Activated T-helper 1 cell treated with anti-CD3 and anti-CD28 coated beads, Interleukin-12 subunit alpha, Interleukin-12 subunit beta, Interleukin-2, Interleukin-4 antibody, amounts not matched to agents 30 ng/mL and 10 ng/mL and 1 ng/mL, durations not matched to agents 14 hours and 24 hours and 36 hours (primary cell): ENCODE data around the gene SUSD5. TPM values are rescaled to one million over a fixed set of nuclear protein-coding genes. Genes with fewer than 3 reads are reported as not detected.
A peak's percentile ranks its signal among the peaks of the same experiment; 100 is the strongest.
"Not testable (repeated sequence)": the region's sequence is repeated elsewhere in the genome, so short reads cannot be mapped to it uniquely, and the experiment has no call there.

Source experiments
- DNase-seq: peaks from one replicate; pipeline ENCODE4 v3.0.0; 2021; ENCODE audit warnings: low spot score
- H3K27ac Mint-ChIP-seq: one replicate; pipeline ENCODE4 v1.8.0; 2021; ENCODE audit warnings: mild to moderate bottlenecking, mixed read lengths
- H3K27me3 Mint-ChIP-seq: one replicate; pipeline ENCODE4 v1.8.0; 2022; ENCODE audit warnings: mild to moderate bottlenecking, moderate library complexity, mixed read lengths; ENCODE audit not compliant: insufficient read depth
- H3K36me3 Mint-ChIP-seq: one replicate; pipeline ENCODE4 v1.8.0; 2021; ENCODE audit warnings: low read depth, mixed read lengths
- H3K4me1 Mint-ChIP-seq: one replicate; pipeline ENCODE4 v1.8.0; 2021; ENCODE audit warnings: low read depth, mixed read lengths
- H3K4me3 Mint-ChIP-seq: one replicate; pipeline ENCODE4 v1.8.0; 2021; ENCODE audit warnings: mild to moderate bottlenecking, moderate library complexity, mixed read lengths
- H3K9me3 Mint-ChIP-seq: one replicate; pipeline ENCODE4 v1.8.0; 2021; ENCODE audit warnings: mixed read lengths
- intact Hi-C: fragments of 100-400 bp; cut with micrococcal nuclease; formaldehyde crosslinking; loops from one replicate; pipeline ENCODE4 v1.15.1; 2024
- total RNA-seq: library from RNA; stranded (reverse); gene quantifications from 2 replicates; pipeline ENCODE4 v1.2.3, GENCODE V29; 2022

Gene SUSD5
- total RNA-seq, 1 donor from 2014 or later = not detected

DNA sequence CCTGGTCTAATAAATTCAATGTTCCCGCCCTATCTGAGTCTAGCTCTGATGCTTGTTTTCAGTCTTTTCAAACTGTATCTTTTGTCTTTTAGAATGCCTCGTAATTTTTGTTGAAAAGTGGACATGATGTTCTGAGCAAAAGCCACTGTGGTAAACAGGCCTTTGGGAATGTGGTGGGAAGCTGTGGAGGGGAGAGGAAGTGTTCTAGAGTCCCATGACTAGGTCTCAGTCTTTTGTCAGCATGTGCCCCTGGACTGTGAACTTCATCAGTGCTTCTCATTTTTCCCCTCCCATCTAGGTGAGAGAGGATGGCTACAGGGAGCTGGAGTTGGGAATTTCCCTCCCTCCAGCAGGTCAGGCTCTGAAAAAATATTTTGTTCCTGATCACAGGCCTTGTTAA lies 33.7 kb downstream of the SUSD5 start:
- DNase-seq = no peak
- H3K4me3 Mint-ChIP-seq = no peak overlapping the region
- no peaks in the 10 kb centered on the region for H3K9me3 Mint-ChIP-seq
- intact Hi-C loops = no loop called here
- H3K27ac Mint-ChIP-seq = no peak overlapping the region
- H3K36me3 Mint-ChIP-seq = no peaks in the 10 kb centered on the region
- no peaks in the 10 kb centered on the region for H3K4me1 Mint-ChIP-seq
- H3K27me3 Mint-ChIP-seq = peaks cover 6% of the 10 kb centered on the region

DNA sequence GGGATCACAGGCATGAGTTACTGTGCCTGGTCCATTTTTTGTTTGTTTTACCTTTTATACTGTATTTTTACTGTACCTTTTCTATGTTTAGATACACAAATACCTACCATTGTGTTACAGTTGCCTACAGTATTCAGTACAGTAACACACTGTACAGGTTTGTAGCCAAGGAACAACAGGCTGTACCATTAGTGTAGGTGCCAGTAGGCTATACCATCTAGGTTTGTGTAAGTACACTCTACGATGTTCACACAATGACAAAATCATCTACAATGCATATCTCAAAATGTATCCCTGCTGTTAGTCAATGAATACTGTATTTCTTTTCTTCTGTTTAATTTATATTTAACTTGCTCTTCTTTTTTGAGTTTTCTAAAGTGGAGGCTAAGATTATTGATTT lies 37.0 kb downstream of the SUSD5 start:
- H3K4me1 Mint-ChIP-seq, DNase-seq, H3K27ac Mint-ChIP-seq, H3K4me3 Mint-ChIP-seq, intact Hi-C loops, H3K9me3 Mint-ChIP-seq, H3K27me3 Mint-ChIP-seq, H3K36me3 Mint-ChIP-seq: not testable (repeated sequence)

DNA sequence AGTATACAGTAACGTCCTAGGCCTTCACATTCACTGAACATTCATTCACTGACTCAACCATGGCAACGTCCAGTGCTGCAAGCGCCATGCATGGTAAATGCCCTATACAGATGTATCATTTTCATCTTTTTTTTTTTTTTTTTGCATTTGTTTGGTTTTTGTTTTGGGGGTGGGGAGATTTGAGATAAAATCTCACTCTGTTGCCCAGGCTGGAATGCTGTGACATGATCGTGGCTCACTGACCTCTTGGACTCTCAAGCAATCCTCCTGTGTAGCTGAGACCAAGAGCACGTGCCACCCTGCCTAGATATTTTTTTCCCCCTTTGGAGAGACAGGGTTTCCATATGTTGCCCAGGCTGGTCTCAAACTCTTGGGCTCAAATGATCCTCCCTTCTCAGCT lies 37.4 kb downstream of the SUSD5 start:
- no peaks in the 10 kb centered on the region for H3K36me3 Mint-ChIP-seq
- H3K4me3 Mint-ChIP-seq = no peak overlapping the region
- intact Hi-C loops = no loop called here
- H3K27me3 Mint-ChIP-seq = peaks cover 9% of the 10 kb centered on the region
- H3K9me3 Mint-ChIP-seq = no peaks in the 10 kb centered on the region
- no peaks in the 10 kb centered on the region for H3K4me1 Mint-ChIP-seq
- no peak overlapping the region for H3K27ac Mint-ChIP-seq
- no peak for DNase-seq

DNA sequence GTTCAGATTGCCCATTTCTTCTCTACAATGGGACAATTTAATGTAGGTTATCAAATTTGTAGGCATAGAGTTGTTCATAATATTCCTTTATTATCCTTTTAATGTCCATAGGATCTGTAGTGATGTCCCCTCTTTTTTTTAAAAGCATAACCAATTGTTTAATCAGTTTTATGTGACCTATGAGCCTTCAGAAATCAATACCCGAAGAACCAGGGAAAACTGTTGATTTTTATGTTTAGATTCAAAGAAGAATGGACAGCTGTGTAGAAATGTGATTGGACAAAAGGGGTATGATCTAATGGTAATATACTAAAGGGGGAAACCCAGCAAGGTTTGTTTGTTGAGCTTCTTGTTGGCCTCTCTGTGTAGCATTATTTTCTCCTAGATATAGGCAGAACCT lies 39.5 kb downstream of the SUSD5 start:
- H3K27ac Mint-ChIP-seq = no peak overlapping the region
- no peak overlapping the region for H3K4me3 Mint-ChIP-seq
- intact Hi-C loops = no loop called here
- H3K9me3 Mint-ChIP-seq = no peaks in the 10 kb centered on the region
- H3K27me3 Mint-ChIP-seq = peaks cover 8% of the 10 kb centered on the region
- no peaks in the 10 kb centered on the region for H3K36me3 Mint-ChIP-seq
- no peak for DNase-seq
- H3K4me1 Mint-ChIP-seq = no peaks in the 10 kb centered on the region

DNA sequence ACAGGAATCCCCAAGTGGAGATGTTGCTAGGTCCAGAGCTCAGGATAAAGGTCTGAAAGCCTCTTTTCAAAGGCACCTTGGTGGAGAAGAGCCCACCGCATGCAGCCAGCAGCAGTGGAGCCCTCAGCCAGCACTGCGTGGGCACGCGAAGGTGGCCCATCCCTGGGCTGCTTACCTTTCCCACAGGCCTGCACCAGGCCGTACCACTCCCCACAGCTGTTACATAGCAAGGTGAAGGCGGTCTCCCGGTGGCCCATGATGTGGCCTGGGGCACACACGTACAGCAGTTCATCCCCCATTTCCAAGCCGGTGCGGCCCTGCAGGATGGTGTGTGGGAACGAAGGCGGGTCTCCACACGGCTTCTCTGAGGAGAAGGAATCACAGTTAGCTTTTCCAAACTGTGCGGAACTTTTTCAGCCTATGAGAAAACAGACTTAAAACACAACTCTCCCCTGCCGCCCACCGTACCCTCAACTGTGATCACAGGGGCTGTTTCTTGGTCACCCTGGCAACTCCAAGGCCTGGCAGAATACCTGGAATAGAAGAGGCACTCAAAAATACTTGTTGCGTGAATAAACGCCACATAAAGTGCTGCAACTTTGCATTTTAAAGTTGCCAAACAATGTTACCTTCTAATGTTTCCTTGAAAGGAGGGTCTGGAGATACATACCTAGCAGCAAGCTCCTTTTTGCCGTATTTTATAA lies 43.7 kb downstream of the SUSD5 start:
- no peak for DNase-seq
- intact Hi-C loops = no loop called here
- Mint-ChIP-seq H3K4me1 (peaks cover 11% of the 10 kb centered on the region), H3K4me3 (no peak overlapping the region), H3K9me3 (peaks cover 4% of the 10 kb centered on the region), H3K36me3 (peaks cover 2% of the 10 kb centered on the region), H3K27ac (no peak overlapping the region), H3K27me3 (peaks cover 5% of the 10 kb centered on the region)

DNA sequence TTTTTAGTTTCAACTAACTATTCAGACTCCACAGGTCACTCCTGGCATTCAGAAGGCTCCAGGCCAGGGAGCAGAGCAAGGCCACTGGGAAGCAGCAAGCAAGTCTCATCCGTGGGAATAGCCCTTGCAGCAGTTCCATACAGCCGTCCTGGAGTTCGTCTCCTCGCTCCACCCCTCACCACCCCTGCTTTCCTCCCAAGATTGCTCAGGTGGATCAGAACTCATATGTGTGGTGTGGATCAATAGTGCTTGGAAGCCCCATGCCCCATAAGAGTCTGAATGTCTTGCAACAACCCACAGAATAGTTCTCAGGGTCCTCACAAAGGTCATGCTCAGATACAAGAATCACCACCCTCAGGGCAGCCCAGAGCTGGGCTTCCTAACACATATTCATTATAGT lies 44.5 kb downstream of the SUSD5 start:
- H3K27me3 Mint-ChIP-seq = peaks cover 5% of the 10 kb centered on the region
- intact Hi-C loops = no loop called here
- H3K4me1 Mint-ChIP-seq = peaks cover 11% of the 10 kb centered on the region
- peaks cover 4% of the 10 kb centered on the region for H3K9me3 Mint-ChIP-seq
- no peak overlapping the region for H3K27ac Mint-ChIP-seq
- no peak overlapping the region for H3K4me3 Mint-ChIP-seq
- DNase-seq = no peak
- H3K36me3 Mint-ChIP-seq = peaks cover 2% of the 10 kb centered on the region

DNA sequence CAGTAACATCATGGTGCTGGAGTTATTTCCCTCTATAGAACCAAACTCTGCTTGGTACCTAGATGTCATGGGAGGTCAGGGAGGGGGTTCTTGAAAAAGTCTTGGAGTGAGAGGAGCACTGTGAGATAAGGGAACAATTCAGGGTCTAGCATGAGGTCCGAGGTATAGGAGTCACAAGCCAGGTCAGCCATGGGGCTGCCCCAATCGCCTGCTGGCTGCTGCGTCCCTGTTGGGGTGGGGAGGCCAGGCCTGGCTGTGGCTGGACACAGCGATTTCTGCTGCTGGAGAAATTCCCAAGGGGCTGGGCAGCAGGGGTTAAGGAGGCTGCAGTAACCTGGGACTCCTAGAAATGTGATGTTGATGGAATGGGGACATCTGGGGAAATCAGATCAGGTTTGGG lies 44.9 kb downstream of the SUSD5 start:
- DNase-seq = no peak
- no peak overlapping the region for H3K27ac Mint-ChIP-seq
- peaks cover 5% of the 10 kb centered on the region for H3K27me3 Mint-ChIP-seq
- intact Hi-C loops = no loop called here
- H3K9me3 Mint-ChIP-seq = peaks cover 4% of the 10 kb centered on the region
- H3K36me3 Mint-ChIP-seq = peaks cover 2% of the 10 kb centered on the region
- no peak overlapping the region for H3K4me3 Mint-ChIP-seq
- H3K4me1 Mint-ChIP-seq = peaks cover 11% of the 10 kb centered on the region

DNA sequence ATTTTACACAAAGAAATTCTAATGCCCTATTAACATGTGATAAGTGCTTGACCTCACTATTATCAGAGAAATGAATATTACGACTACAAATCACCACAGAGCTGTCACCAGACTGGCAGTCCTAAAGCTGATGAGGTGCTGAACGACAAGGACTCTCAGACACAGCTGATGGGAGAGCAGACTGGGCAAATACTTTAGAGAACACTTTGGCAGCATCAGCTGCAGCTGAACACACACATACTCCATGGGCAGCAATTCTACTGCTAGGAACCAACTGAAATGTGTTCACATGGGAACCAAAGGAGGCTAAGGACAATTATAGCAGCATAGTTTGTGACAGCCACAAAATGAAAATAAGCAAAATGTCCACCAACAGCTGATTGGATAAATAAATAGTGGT lies 45.5 kb downstream of the SUSD5 start:
- peaks cover 5% of the 10 kb centered on the region for H3K27me3 Mint-ChIP-seq
- no peak overlapping the region for H3K27ac Mint-ChIP-seq
- no peak overlapping the region for H3K4me3 Mint-ChIP-seq
- peaks cover 11% of the 10 kb centered on the region for H3K4me1 Mint-ChIP-seq
- intact Hi-C loops = no loop called here
- peaks cover 2% of the 10 kb centered on the region for H3K36me3 Mint-ChIP-seq
- DNase-seq = no peak
- H3K9me3 Mint-ChIP-seq = peaks cover 4% of the 10 kb centered on the region

DNA sequence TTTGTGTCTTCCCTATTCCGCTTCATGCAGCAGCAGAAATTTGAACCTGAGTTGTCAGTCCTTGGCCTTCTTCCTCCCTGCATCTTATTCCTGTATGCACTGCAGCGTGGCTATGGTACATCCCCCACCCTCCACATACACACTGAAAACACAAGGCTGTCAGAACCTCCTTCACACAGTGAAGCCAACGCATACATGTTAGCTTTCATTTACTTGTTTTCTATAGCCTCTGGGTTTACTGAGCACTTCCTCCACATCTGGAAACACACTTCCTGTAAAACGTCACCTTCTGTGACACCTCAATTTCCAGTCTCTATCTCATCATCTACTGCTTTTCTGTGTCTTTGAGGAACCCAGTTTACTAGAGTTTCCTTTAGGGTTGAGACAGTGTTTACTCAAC lies 47.0 kb downstream of the SUSD5 start:
- no peak for DNase-seq
- Mint-ChIP-seq H3K9me3 (peaks cover 4% of the 10 kb centered on the region), H3K27ac (peak overlapping the region; percentile 63), H3K36me3 (peaks cover 2% of the 10 kb centered on the region), H3K27me3 (peaks cover 2% of the 10 kb centered on the region), H3K4me3 (peak overlapping the region; percentile 32), H3K4me1 (peaks cover 11% of the 10 kb centered on the region)
- intact Hi-C loops = no loop called here

DNA sequence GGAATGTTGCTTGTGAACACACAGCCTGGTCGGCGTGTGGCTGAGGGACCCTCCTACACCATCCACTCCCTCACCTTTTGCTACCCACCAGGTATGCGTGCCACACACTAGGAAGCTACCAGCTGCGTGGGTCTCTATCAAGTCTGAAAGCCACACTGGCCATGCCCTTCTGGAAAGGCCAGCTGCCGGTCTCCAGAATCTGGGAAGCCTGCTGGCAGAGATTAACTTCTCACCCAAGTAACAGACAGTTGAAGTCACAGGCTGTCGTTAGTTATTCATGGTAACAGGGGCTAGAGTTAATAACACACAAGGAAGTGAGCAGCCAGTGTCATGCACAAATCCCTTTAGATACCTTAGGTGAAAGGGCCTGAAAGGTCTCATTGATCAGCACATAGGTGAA lies 48.1 kb downstream of the SUSD5 start:
- peaks cover 11% of the 10 kb centered on the region for H3K4me1 Mint-ChIP-seq
- peaks cover 2% of the 10 kb centered on the region for H3K36me3 Mint-ChIP-seq
- H3K9me3 Mint-ChIP-seq = peaks cover 4% of the 10 kb centered on the region
- H3K27me3 Mint-ChIP-seq = peaks cover 5% of the 10 kb centered on the region
- no peak overlapping the region for H3K4me3 Mint-ChIP-seq
- no peak for DNase-seq
- intact Hi-C loops = no loop called here
- H3K27ac Mint-ChIP-seq = no peak overlapping the region

DNA sequence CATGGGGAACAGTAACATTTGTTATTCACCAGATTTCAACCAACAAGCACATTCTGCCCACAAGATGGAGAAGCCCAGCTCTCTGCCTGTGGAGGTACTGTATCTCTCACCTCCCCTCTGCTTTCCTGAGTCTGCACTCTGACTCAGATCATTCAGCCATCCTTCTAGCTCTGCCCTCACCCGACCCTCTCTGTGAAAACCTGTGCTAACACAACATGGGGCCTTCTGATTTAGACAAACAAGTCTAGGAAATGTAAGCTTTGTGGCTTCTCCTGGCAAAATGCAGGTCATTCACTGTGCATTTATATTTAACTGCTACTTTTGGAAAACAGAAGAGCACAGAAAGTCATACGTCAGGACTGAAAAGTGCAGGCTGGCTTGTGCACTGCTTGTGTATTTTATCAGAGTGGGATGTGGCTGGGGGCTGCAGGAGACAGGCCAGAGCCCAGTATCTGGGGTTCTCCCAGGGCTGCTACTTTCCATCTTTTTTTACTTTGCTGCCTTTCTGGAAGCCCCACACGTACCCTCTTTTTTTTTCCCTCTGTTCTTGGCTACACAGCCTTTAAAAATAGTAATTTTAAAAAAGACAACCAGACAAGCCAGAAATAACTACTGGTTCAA lies 50.8 kb downstream of the SUSD5 start:
- peaks cover 9% of the 10 kb centered on the region for H3K27me3 Mint-ChIP-seq
- H3K27ac Mint-ChIP-seq = no peak overlapping the region

DNA sequence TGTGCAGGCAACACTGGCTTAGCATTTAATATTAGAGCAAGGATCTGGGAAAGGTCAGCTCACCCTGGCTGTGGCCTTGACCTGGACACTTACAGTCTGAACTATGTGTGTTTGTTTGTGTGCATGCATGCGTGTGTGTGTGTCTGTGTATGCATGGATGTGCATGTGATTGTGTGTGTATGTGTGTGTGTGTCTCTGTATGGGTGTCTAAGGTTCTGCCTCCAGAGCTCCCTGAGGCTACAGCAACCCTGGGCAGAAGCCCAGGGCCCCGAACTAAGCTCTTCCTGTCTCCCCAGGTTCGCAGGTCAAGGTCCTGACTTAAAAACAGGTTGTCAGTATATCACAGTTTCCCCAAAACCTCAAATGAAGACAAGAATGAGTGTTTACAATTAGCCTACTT lies 51.3 kb downstream of the SUSD5 start:
- peaks cover 11% of the 10 kb centered on the region for H3K4me1 Mint-ChIP-seq
- no peak for DNase-seq
- H3K4me3 Mint-ChIP-seq = no peak overlapping the region
- peaks cover 2% of the 10 kb centered on the region for H3K36me3 Mint-ChIP-seq
- H3K9me3 Mint-ChIP-seq = peaks cover 4% of the 10 kb centered on the region
- H3K27ac Mint-ChIP-seq = no peak overlapping the region
- peaks cover 11% of the 10 kb centered on the region for H3K27me3 Mint-ChIP-seq
- intact Hi-C loops = no loop called here

More for the DNA sequence above, 50.8 kb downstream of the SUSD5 start:
- Mint-ChIP-seq H3K4me3 (no peak overlapping the region), H3K9me3 (peaks cover 4% of the 10 kb centered on the region), H3K4me1 (peaks cover 11% of the 10 kb centered on the region), H3K36me3 (peaks cover 2% of the 10 kb centered on the region)
- no peak for DNase-seq
- intact Hi-C loops = no loop called here

DNA sequence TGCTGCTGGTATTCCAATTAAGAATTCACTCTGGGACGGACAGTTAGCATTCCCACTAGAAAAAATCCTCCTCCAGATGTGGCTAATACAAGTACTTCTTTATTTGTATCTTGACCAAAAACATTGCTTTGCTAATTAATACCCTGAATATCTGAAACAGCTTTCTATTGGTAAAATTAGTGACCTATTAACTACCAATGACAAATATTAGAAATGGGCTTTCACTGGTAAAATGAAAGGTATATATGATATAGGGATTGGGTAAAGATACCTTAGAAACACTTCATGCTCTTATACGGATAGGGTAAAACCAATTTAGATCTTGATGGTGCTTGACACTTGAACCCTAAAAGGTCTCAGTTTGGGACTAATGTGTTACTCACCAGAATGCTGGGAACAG lies 52.5 kb downstream of the SUSD5 start:
- Mint-ChIP-seq H3K27me3 (peaks cover 20% of the 10 kb centered on the region), H3K9me3 (no peaks in the 10 kb centered on the region), H3K27ac (no peak overlapping the region), H3K4me1 (no peaks in the 10 kb centered on the region), H3K36me3 (no peaks in the 10 kb centered on the region), H3K4me3 (no peak overlapping the region)
- no peak for DNase-seq
- intact Hi-C loops = no loop called here
